ENCODE data around the gene WDR90. TPM values are rescaled to one million over a fixed set of nuclear protein-coding genes. Genes with fewer than 3 reads are reported as not detected.

WDR90 gene
- total and polyA plus RNA-seq, 2 of the 13 experiments (the other 11 are each of a cell fraction or from before 2014, with no cell fraction given), result 14.9 to 28.9 TPM

DNA sequence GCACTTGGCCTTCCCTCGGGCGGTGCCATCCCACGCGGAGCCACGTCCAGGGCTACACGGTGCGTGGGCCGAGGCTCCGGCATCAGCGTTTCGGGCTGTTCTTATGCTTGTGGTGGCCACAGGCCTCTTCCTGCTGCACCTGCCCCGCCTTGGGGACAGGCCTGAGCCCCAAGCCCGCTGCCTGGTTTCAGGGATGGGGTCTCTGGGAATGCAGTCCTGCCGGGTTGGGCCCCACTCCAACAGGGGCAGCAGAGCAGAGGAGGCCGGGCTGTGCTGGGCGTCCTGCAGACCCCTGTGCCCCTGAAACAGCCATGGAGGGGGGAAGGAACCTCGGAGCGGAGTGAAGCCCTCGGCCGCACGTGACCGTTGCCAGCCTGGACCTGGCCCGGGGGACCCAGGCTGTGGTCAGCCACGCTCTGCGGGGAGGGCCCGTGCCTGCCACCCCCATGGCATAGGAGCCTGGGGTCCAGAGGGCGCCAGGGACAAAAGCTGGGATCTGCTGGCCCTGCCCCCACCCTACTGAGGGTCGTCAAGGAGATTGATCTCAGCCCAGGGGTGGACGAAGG, 18.8 kb upstream of the WDR90 start (continued):
- TF ChIP-seq, protein P1, sequence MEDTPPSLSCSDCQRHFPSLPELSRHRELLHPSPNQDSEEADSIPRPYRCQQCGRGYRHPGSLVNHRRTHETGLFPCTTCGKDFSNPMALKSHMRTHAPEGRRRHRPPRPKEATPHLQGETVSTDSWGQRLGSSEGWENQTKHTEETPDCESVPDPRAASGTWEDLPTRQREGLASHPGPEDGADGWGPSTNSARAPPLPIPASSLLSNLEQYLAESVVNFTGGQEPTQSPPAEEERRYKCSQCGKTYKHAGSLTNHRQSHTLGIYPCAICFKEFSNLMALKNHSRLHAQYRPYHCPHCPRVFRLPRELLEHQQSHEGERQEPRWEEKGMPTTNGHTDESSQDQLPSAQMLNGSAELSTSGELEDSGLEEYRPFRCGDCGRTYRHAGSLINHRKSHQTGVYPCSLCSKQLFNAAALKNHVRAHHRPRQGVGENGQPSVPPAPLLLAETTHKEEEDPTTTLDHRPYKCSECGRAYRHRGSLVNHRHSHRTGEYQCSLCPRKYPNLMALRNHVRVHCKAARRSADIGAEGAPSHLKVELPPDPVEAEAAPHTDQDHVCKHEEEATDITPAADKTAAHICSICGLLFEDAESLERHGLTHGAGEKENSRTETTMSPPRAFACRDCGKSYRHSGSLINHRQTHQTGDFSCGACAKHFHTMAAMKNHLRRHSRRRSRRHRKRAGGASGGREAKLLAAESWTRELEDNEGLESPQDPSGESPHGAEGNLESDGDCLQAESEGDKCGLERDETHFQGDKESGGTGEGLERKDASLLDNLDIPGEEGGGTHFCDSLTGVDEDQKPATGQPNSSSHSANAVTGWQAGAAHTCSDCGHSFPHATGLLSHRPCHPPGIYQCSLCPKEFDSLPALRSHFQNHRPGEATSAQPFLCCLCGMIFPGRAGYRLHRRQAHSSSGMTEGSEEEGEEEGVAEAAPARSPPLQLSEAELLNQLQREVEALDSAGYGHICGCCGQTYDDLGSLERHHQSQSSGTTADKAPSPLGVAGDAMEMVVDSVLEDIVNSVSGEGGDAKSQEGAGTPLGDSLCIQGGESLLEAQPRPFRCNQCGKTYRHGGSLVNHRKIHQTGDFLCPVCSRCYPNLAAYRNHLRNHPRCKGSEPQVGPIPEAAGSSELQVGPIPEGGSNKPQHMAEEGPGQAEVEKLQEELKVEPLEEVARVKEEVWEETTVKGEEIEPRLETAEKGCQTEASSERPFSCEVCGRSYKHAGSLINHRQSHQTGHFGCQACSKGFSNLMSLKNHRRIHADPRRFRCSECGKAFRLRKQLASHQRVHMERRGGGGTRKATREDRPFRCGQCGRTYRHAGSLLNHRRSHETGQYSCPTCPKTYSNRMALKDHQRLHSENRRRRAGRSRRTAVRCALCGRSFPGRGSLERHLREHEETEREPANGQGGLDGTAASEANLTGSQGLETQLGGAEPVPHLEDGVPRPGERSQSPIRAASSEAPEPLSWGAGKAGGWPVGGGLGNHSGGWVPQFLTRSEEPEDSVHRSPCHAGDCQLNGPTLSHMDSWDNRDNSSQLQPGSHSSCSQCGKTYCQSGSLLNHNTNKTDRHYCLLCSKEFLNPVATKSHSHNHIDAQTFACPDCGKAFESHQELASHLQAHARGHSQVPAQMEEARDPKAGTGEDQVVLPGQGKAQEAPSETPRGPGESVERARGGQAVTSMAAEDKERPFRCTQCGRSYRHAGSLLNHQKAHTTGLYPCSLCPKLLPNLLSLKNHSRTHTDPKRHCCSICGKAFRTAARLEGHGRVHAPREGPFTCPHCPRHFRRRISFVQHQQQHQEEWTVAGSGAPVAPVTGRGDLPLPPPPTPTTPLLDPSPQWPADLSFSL (CRISPR knock-in tag; IDR thresholded peaks at IDR 0.05), result no peak
- TF ChIP-seq KDM6A (CRISPR knock-in tag; IDR thresholded peaks at IDR 0.05; ENCODE audit: low read depth) (peak; percentile 57; the same call in 1 of the 2 replicates), SP4 (CRISPR knock-in tag; IDR thresholded peaks at IDR 0.05) (no peak; the same call in 1 of the 2 replicates), RFXAP (CRISPR knock-in tag; IDR thresholded peaks at IDR 0.05; ENCODE audit: borderline replicate concordance) (peak; percentile 49; the same call in 1 of the 2 replicates), ZNF235 (CRISPR knock-in tag; IDR thresholded peaks at IDR 0.05; ENCODE audit: borderline replicate concordance) (no peak; the same call in 1 of the 2 replicates), MAZ (IDR thresholded peaks at IDR 0.05; ENCODE audit: borderline replicate concordance, low read depth, low read length) (no peak), MAZ (CRISPR knock-in tag; IDR thresholded peaks at IDR 0.05; ENCODE audit: low read depth) (no peak), ZNF83 (CRISPR knock-in tag; IDR thresholded peaks at IDR 0.05; ENCODE audit: borderline replicate concordance) (0 out of 2 replicates have a peak, but pooled peaks have one; percentile 21), POGZ (CRISPR knock-in tag; IDR thresholded peaks at IDR 0.05) (0 out of 2 replicates have a peak, but pooled peaks have one; percentile 5), ISX (CRISPR knock-in tag; conservative IDR thresholded peaks at IDR 0.05) (no peak), GTF3A (CRISPR knock-in tag; conservative IDR thresholded peaks at IDR 0.05) (no peak; the same call in 1 of the 2 replicates), ZNF543 (CRISPR knock-in tag; IDR thresholded peaks at IDR 0.05) (peak; percentile 84; the same call in 1 of the 2 replicates), ZNF333 (CRISPR knock-in tag; IDR thresholded peaks at IDR 0.05; ENCODE audit: borderline replicate concordance) (peak; percentile 37; the same call in 1 of the 2 replicates), ZNF263 (CRISPR knock-in tag; IDR thresholded peaks at IDR 0.05) (peak; percentile 48)
- TF ChIP-seq, protein P2, sequence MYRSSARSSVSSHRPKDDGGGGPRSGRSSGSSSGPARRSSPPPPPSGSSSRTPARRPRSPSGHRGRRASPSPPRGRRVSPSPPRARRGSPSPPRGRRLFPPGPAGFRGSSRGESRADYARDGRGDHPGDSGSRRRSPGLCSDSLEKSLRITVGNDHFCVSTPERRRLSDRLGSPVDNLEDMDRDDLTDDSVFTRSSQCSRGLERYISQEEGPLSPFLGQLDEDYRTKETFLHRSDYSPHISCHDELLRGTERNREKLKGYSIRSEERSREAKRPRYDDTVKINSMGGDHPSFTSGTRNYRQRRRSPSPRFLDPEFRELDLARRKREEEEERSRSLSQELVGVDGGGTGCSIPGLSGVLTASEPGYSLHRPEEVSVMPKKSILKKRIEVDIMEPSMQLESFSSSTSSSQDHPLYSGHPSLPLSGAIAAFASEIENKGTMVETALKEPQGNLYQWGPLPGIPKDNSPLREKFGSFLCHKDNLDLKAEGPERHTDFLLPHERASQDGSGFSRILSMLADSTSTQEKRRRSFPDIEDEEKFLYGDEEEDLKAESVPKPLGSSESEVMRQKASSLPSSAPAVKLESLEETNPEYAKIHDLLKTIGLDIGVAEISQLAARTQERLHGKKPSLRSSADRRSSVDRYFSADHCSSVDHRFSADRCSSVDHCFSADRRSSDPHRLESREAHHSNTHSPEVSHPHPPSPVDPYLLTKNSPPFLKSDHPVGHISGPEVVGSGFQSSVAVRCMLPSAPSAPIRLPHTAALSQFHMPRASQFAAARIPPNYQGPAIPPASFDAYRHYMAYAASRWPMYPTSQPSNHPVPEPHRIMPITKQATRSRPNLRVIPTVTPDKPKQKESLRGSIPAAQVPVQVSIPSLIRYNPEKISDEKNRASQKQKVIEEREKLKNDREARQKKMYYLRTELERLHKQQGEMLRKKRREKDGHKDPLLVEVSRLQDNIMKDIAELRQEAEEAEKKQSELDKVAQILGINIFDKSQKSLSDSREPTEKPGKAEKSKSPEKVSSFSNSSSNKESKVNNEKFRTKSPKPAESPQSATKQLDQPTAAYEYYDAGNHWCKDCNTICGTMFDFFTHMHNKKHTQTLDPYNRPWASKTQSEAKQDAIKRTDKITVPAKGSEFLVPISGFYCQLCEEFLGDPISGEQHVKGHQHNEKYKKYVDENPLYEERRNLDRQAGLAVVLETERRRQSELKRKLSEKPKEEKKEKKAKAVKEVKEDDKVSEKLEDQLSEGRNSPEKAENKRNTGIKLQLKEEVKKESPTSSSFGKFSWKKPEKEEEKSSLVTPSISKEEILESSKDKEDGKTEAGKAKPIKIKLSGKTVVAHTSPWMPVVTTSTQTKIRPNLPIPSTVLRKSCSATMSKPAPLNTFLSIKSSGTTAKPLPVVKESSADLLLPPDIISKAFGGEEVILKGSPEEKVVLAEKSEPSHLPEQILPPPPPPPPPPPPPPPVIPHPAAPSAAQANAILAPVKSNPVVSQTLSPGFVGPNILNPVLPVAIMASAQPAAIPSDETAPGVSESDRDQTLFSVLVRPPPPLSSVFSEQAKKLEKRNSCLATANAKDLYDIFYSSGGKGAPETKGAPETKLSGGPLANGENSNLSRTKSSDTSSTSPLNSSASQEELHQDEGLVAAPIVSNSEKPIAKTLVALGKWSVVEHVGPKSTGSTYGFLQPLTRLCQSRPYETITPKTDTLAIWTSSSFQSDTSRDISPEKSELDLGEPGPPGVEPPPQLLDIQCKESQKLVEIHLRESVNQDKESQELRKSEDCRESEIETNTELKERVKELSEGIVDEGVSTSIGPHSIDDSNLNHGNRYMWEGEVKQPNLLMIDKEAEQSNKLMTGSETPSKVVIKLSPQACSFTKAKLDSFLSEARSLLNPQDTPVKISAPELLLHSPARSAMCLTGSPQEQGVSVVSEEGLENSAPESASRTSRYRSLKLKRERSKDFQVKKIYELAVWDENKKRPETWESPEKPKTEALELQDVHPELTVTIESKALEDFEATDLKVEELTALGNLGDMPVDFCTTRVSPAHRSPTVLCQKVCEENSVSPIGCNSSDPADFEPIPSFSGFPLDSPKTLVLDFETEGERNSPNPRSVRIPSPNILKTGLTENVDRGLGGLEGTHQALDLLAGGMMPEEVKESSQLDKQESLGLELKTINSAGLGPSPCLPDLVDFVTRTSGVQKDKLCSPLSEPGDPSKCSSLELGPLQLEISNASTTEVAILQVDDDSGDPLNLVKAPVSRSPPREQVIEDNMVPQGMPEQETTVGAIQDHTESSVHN (CRISPR knock-in tag; IDR thresholded peaks at IDR 0.05), result peak; percentile 60
